IgD-negative memory B cell (primary cell): ENCODE data around the gene PLAAT5. TPM values are rescaled to one million over a fixed set of nuclear protein-coding genes. Genes with fewer than 3 reads are reported as not detected.

Experiments
- polyA plus RNA-seq: library from polyadenylated mRNA; unstranded; fragments of 300-500 nt; fragmentation: Illumina TruSeq; gene quantifications from one replicate; pipeline ENCODE4 v1.2.3, GENCODE V29; 2021

PLAAT5 gene
- polyA plus RNA-seq, 1 donor from 2014 or later, result not detected

Other genes starting within 250 kb of the PLAAT5 start
- not detected for gene SLC22A25, start 247.6 kb downstream of the PLAAT5 start, polyA plus RNA-seq
- not detected for gene SLC22A9, start 121.4 kb downstream of the PLAAT5 start, polyA plus RNA-seq
- gene LGALS12, start 14.9 kb upstream of the PLAAT5 start, polyA plus RNA-seq, result 0.39 TPM
- 97.1 TPM for gene PLAAT4, start 45.6 kb upstream of the PLAAT5 start, polyA plus RNA-seq
- 6.4 TPM for gene PLAAT2, start 72.2 kb upstream of the PLAAT5 start, polyA plus RNA-seq
- 6.5 TPM for gene PLAAT3, start 123.3 kb upstream of the PLAAT5 start, polyA plus RNA-seq
- gene ATL3, start 180.2 kb upstream of the PLAAT5 start, polyA plus RNA-seq, result 16.2 TPM
- gene RTN3, start 190.3 kb upstream of the PLAAT5 start, polyA plus RNA-seq, result 27.1 TPM